Memory B cell (primary cell): Measurements from ENCODE around the gene TNFSF13B.

ENCODE experiments used
- ATAC-seq: fragments of 150-1000 bp; cut with Tn5 transposase; 2 replicates; pipeline ENCODE4 v1.10.0; 2021; ENCODE audit warnings: low read depth, mild to moderate bottlenecking, moderate library complexity
- DNase-seq, 2 donors: peaks; one replicate each; pipeline ENCODE4 v3.0.0; 2022; ENCODE audit warnings: low spot score in 2 of 2
- H3K27ac Mint-ChIP-seq: one replicate; pipeline ENCODE4 v1.8.0; 2022; ENCODE audit warnings: mild to moderate bottlenecking, moderate library complexity, mixed read lengths
- H3K27me3 Mint-ChIP-seq: one replicate; pipeline ENCODE4 v1.8.0; 2022; ENCODE audit warnings: mixed read lengths
- H3K36me3 Mint-ChIP-seq: one replicate; pipeline ENCODE4 v1.8.0; 2022; ENCODE audit warnings: mild to moderate bottlenecking, mixed read lengths
- H3K4me1 Mint-ChIP-seq: one replicate; pipeline ENCODE4 v1.8.0; 2022; ENCODE audit warnings: mixed read lengths
- H3K4me3 Mint-ChIP-seq: one replicate; pipeline ENCODE4 v1.8.0; 2022; ENCODE audit warnings: mild to moderate bottlenecking, moderate library complexity, mixed read lengths
- H3K9me3 Mint-ChIP-seq: one replicate; pipeline ENCODE4 v1.8.0; 2022; ENCODE audit warnings: mixed read lengths

The TNFSF13B gene

GRCh38 chr13:108268466-108269112, 929 bp upstream of the TNFSF13B start:
- H3K27ac Mint-ChIP-seq = peak overlapping the region; percentile 88
- ATAC-seq = no peak
- peaks cover 2% of the 10 kb centered on the region for H3K36me3 Mint-ChIP-seq
- peaks cover 28% of the 10 kb centered on the region for H3K4me1 Mint-ChIP-seq
- no peak overlapping the region for H3K4me3 Mint-ChIP-seq
- H3K9me3 Mint-ChIP-seq = no peaks in the 10 kb centered on the region
- DNase-seq = no peak
- no peaks in the 10 kb centered on the region for H3K27me3 Mint-ChIP-seq

DNA sequence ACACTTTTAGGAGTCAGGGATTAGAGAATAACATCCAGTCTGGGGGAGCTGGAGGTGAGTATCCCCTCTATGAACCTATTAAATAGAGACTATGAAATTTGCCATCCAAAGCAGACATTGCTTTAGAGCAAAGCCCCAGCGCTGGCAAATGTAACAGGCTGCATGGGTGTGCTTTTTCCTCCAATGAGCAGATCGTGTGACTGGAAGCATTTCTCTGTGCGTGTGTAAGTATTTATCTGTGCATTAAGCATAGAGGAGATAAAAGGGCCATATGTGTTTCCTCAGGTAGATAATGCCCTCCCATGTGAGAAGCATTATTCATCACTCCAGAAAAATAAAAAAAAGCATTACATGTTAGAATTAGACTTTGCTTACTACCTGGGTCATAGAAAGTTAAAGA, 924 bp downstream of the TNFSF13B start:
- peak overlapping the region; percentile 89 for H3K4me3 Mint-ChIP-seq
- no peaks in the 10 kb centered on the region for H3K27me3 Mint-ChIP-seq
- no peaks in the 10 kb centered on the region for H3K36me3 Mint-ChIP-seq
- peaks cover 28% of the 10 kb centered on the region for H3K4me1 Mint-ChIP-seq
- no peaks in the 10 kb centered on the region for H3K9me3 Mint-ChIP-seq
- no peak overlapping the region for H3K27ac Mint-ChIP-seq
- no peak for DNase-seq
- ATAC-seq = no peak

- ATAC-seq = no peak
- peak overlapping the region; percentile 42 for H3K27ac Mint-ChIP-seq
- no peaks in the 10 kb centered on the region for H3K9me3 Mint-ChIP-seq
- peaks cover 20% of the 10 kb centered on the region for H3K4me1 Mint-ChIP-seq
- H3K27me3 Mint-ChIP-seq = no peaks in the 10 kb centered on the region
- no peaks in the 10 kb centered on the region for H3K36me3 Mint-ChIP-seq
- H3K4me3 Mint-ChIP-seq = no peak overlapping the region
- DNase-seq = no peak
Measured at GRCh38 chr13:108272333-108272732, 2.8 kb downstream of the TNFSF13B start.

- no peaks in the 10 kb centered on the region for H3K36me3 Mint-ChIP-seq
- H3K4me1 Mint-ChIP-seq = peaks cover 18% of the 10 kb centered on the region
- peaks cover 3% of the 10 kb centered on the region for H3K27me3 Mint-ChIP-seq
- no peak overlapping the region for H3K27ac Mint-ChIP-seq
- no peak for DNase-seq
- H3K4me3 Mint-ChIP-seq = no peak overlapping the region
- no peak for ATAC-seq
- no peaks in the 10 kb centered on the region for H3K9me3 Mint-ChIP-seq
Measured at GRCh38 chr13:108273429-108274118, 4.1 kb downstream of the TNFSF13B start.

DNA sequence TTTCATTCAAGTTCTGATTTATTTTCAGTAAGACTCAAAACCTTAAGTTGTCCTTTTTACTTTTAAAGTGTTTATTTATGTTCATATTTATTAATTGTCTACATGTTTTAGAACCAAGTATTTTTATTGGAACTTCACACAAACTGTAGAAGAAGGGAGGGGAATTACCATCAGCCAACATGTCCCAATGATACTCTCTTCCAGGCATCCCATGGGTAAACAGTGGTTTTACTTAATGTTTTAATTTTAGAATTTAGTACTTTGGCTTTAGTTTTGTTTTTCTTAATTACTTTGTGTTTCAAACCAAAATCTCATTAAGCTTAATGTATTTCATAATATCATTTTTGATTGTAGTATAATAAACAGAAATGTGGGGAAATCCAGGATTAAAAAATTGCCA, 5.2 kb downstream of the TNFSF13B start:
- Mint-ChIP-seq H3K4me1 (peaks cover 11% of the 10 kb centered on the region), H3K4me3 (no peak overlapping the region), H3K36me3 (peaks cover 6% of the 10 kb centered on the region), H3K27me3 (peaks cover 3% of the 10 kb centered on the region), H3K9me3 (no peaks in the 10 kb centered on the region), H3K27ac (no peak overlapping the region)
- DNase-seq = no peak
- ATAC-seq = no peak

GRCh38 chr13:108276060-108276459, 6.5 kb downstream of the TNFSF13B start:
- H3K9me3 Mint-ChIP-seq = no peaks in the 10 kb centered on the region
- H3K27ac Mint-ChIP-seq = no peak overlapping the region
- H3K4me1 Mint-ChIP-seq = no peaks in the 10 kb centered on the region
- no peak overlapping the region for H3K4me3 Mint-ChIP-seq
- peaks cover 3% of the 10 kb centered on the region for H3K27me3 Mint-ChIP-seq
- no peak for DNase-seq
- no peak for ATAC-seq
- peaks cover 8% of the 10 kb centered on the region for H3K36me3 Mint-ChIP-seq

GRCh38 chr13:108278466-108278865, 8.9 kb downstream of the TNFSF13B start:
- no peak for ATAC-seq
- Mint-ChIP-seq H3K4me3 (no peak overlapping the region), H3K9me3 (no peaks in the 10 kb centered on the region), H3K27ac (no peak overlapping the region), H3K36me3 (peaks cover 8% of the 10 kb centered on the region), H3K4me1 (no peaks in the 10 kb centered on the region), H3K27me3 (peaks cover 6% of the 10 kb centered on the region)
- no peak for DNase-seq

GRCh38 chr13:108281901-108282300, 12.4 kb downstream of the TNFSF13B start:
- Mint-ChIP-seq H3K9me3 (no peaks in the 10 kb centered on the region), H3K27me3 (peaks cover 6% of the 10 kb centered on the region), H3K36me3 (peaks cover 8% of the 10 kb centered on the region), H3K4me1 (no peaks in the 10 kb centered on the region), H3K4me3 (no peak overlapping the region), H3K27ac (no peak overlapping the region)
- ATAC-seq = no peak
- DNase-seq = no peak

- peaks cover 8% of the 10 kb centered on the region for H3K36me3 Mint-ChIP-seq
- no peak overlapping the region for H3K4me3 Mint-ChIP-seq
- H3K27me3 Mint-ChIP-seq = peaks cover 4% of the 10 kb centered on the region
Measured at GRCh38 chr13:108283110-108283509, 13.6 kb downstream of the TNFSF13B start.

DNA sequence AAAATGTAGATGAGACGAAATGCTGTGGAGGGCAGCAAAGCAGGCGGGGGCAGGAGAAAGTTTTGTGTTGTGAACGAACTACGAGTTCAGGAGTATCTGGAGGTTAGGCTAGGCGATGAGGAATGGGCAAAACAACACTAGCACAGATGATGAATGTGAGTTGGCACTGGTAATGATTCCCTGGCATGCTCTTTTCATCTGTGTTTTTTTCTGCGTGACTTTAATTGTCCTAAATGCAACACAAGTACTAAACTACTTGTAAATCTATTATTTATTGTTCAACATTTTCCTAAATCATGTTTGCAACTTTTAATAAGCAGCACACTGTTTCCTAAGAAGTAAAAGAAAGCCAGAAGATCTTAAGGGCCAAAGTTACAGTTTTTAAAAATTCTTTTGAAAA, 19.2 kb downstream of the TNFSF13B start:
- H3K4me1 Mint-ChIP-seq = peaks cover 4% of the 10 kb centered on the region
- DNase-seq = no peak
- no peak overlapping the region for H3K4me3 Mint-ChIP-seq
- H3K27me3 Mint-ChIP-seq = no peaks in the 10 kb centered on the region
- no peak overlapping the region for H3K27ac Mint-ChIP-seq
- ATAC-seq = no peak
- no peaks in the 10 kb centered on the region for H3K36me3 Mint-ChIP-seq
- H3K9me3 Mint-ChIP-seq = no peaks in the 10 kb centered on the region

More at GRCh38 chr13:108283110-108283509, 13.6 kb downstream of the TNFSF13B start:
- Mint-ChIP-seq H3K9me3 (no peaks in the 10 kb centered on the region), H3K4me1 (no peaks in the 10 kb centered on the region), H3K27ac (no peak overlapping the region)
- DNase-seq = no peak
- no peak for ATAC-seq

DNA sequence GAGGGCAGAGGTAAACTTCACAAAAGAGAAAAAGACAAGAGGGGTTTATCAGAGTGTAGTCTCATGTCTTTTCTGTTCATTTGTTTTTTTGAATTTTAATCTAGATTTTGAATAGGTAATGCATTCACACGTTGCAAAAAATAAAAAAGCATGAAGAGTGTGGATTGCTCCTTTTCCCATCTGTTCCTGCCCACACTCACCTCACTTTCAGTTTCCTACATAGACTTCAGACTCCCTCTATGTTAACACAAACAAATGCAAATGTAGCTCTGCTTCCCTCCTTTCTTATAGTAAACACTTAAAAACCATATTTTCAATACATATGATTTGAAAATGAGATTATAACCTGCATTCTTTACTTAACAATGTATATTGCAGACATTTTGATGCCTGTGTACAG, 20.3 kb downstream of the TNFSF13B start:
- H3K9me3 Mint-ChIP-seq = no peaks in the 10 kb centered on the region
- DNase-seq (no peak), ATAC-seq (no peak)
- H3K4me3 Mint-ChIP-seq = no peak overlapping the region
- H3K36me3 Mint-ChIP-seq = no peaks in the 10 kb centered on the region
- H3K4me1 Mint-ChIP-seq = peaks cover 4% of the 10 kb centered on the region
- no peaks in the 10 kb centered on the region for H3K27me3 Mint-ChIP-seq
- no peak overlapping the region for H3K27ac Mint-ChIP-seq

DNA sequence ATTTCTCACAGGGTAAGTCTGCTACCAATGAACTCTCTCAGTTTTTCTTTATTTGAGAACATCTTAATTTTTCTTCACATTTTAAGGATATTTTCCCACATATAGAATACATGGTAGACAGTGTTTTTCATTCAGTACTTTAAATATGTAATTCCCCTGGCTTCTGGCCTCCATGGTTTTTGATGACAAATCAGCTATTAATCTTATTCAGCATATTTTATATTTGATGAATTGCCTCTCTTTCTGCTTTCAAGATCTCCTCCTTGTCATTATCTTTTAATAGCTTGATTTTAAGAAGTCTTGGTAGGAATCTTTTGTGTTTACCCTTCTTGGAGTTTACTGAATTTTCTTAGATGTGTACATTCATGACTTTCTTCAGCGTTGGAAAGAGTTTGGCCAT, 27.6 kb downstream of the TNFSF13B start:
- peaks cover 6% of the 10 kb centered on the region for H3K9me3 Mint-ChIP-seq
- no peak overlapping the region for H3K4me3 Mint-ChIP-seq
- H3K27ac Mint-ChIP-seq = no peak overlapping the region
- H3K27me3 Mint-ChIP-seq = no peaks in the 10 kb centered on the region
- peaks cover 4% of the 10 kb centered on the region for H3K4me1 Mint-ChIP-seq
- DNase-seq = no peak
- no peak for ATAC-seq
- peaks cover 15% of the 10 kb centered on the region for H3K36me3 Mint-ChIP-seq

DNA sequence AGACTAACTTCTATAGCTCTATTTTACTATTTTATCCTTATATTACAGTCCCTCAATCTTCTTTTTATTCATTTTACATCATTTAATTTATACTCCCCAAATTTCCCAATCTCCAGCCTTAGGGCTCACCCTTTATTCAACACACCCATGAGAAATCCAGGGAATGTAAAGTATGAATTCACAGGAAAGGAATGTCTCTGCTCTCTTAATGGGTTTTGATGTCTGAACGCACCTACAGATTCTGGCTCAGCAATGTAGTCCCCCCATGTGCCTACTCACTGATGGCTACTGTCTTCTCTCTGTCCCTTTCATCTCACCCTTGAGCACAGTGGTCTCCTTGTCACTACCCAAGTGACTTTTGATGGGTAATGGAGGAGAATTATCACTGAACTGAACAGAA, 32.8 kb downstream of the TNFSF13B start:
- Mint-ChIP-seq H3K27me3 (no peaks in the 10 kb centered on the region), H3K27ac (no peak overlapping the region), H3K9me3 (peaks cover 2% of the 10 kb centered on the region), H3K4me1 (no peaks in the 10 kb centered on the region), H3K4me3 (no peak overlapping the region), H3K36me3 (peaks cover 9% of the 10 kb centered on the region)
- DNase-seq = no peak
- no peak for ATAC-seq

GRCh38 chr13:108304170-108305016, 34.9 kb downstream of the TNFSF13B start:
- Mint-ChIP-seq H3K9me3 (peaks cover 4% of the 10 kb centered on the region), H3K4me1 (no peaks in the 10 kb centered on the region), H3K27me3 (no peaks in the 10 kb centered on the region), H3K27ac (no peak overlapping the region), H3K36me3 (peaks cover 5% of the 10 kb centered on the region), H3K4me3 (no peak overlapping the region)
- ATAC-seq = no peak
- DNase-seq = no peak
